GM19438 (cell line): ENCODE data around the gene DNASE1L2.

Experiments
- ATAC-seq: cut with Tn5 transposase; IDR thresholded peaks from one replicate; pipeline ENCODE4 v1.9.1; 2021; ENCODE audit warnings: low read depth; ENCODE audit not compliant: unreplicated experiment

DNASE1L2 gene

DNA sequence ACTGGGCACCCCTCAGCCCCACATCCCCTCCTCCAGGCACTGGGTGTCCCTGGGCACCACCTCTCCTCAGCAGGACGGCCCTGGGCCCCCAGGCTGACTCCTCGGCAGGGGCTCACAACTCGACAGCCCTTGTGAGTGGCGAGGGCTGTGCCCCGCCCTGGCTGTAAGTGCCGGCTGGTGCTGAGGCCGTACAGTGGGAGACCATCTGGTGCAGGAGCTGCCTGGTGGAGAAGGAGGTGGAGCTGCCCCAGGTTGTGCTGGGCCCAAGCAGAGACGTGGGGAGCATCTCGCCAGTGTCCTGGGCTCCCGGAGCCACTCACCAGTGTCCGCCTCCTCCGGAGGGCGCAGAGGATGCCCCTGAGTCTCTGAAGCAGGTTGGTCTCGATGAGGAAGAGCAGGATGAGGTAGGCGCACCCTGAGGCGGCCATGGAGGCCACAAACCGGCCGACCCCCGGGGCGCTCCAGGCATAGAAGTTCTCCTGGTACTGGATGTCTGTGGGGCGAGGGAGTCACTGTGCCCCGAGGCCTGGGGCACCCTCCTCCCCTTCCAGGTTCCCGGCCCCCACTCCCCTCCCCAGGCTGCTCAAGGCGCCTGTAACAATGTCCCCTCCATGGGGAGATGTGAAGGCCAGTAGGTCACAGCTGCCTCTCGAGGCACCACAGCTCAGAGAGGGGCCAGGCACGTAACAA, 46.8 kb downstream of the DNASE1L2 start:
- no peak for ATAC-seq

DNA sequence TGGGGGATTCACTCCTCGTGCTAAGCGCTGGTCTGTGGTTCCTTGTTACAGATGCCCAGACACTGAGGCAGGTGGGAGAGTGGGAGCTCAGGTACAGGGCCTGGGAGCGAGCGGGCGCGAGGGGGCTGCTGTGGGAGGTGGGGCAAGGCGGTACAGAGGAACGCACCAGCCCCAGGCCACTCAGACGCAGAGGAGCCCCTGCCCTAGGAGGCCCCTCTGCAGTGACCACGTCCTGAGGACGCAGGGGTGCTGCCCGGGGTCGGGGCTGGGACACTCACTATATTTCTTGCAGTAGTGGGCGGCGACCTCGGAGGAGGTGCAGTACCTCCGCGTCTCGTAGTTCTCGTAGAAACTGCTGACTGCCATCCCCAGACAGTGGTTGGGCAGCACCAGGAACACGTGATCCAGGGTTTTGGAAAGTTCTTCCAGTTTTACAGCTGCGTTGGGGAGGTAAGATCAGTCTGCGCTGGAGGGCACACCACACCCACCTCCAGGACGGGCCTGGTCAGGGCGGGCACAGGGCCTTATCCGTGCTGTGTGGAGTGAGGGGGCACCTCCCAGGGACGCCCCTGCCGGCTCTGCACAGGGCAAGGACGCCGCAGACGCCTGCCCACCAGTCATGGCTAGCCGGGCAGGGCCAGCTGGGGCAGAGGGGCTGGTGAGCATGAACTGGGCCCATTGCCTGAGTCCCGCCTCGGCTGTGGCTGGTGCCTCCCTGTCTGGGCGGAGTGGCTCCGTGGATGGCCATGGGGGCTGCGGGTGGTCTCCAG, 47.9 kb downstream of the DNASE1L2 start:
- no peak for ATAC-seq

DNA sequence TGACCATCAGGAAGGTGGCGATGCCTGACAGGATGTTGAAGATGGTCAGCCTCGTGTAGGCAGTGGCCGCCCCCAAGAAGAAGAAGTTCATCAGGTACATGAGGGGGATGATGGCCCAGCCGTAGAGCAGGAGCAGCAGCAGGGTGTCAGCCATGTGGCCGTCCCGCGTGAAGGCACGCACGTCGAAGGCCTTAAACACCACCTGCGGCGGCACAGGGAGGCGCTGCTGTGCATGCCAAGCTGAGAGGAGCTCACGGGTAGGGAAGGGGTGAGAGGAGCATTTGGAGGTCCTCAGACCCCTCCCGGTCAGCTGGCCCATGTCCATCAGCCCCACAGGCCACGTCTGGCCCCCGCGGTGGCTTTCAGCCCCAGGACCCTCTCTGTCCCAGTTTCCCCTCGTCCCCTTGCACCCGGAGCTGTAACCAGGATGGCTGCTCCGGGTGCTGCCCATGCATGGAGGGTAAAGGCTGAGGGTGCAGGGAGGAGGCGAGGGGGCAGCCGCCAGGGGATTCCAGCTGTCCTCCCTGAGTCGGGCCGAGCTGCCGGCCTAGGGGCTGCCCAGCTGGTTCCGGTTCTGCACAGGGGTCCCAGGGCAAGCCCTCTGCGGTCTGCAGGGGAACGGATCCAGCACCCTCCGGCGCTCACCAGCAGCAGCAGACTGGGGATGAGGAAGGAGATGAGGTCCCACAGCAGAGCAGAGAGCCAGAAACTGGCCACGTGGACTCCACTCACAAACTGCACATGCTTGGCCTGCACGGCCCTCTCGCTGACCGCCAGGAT, 48.7 kb downstream of the DNASE1L2 start:
- ATAC-seq = no peak

DNA sequence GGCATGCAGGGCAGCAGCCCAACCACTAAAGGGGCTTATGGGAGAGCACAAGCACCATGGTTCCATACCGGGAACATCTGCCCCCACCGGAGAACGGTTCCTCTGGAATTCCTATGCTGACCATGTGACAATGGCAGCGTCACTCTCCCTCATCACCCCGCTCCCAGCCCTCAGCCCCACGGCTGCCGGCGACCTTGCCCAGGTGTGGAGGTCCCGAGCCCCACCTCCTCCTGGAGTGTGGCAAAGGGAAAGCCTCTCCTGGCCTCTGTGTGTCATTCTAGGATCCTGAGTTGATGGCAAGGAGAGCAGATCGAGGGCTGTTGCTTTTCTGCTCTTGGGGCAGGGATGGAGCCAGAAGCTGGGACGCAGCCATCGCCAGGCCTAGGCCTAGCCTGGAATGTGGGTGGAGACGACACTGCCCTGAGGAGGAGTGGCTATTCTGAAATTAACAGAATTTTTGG, 49.5 kb downstream of the DNASE1L2 start:
- ATAC-seq = no peak

DNA sequence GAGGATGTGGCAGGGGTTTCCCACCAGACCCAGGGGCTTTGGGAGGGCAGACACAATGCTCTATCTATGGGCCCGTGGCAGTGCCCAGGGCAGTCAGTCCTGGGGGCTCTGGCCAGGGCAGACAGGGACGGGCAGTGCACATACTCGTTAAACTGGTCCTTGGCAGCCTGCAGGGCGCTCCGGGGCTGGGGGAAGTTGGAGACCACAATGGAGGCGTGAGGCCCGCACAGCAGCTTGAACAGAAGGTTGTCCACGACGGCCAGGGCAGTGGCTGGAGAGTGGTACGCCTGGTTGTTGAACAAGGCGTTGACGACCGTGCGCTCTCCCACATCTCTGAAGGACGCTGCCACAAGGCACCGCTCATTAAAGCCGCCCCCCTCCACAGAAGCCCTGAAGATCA, 50.3 kb downstream of the DNASE1L2 start:
- ATAC-seq = no peak

DNA sequence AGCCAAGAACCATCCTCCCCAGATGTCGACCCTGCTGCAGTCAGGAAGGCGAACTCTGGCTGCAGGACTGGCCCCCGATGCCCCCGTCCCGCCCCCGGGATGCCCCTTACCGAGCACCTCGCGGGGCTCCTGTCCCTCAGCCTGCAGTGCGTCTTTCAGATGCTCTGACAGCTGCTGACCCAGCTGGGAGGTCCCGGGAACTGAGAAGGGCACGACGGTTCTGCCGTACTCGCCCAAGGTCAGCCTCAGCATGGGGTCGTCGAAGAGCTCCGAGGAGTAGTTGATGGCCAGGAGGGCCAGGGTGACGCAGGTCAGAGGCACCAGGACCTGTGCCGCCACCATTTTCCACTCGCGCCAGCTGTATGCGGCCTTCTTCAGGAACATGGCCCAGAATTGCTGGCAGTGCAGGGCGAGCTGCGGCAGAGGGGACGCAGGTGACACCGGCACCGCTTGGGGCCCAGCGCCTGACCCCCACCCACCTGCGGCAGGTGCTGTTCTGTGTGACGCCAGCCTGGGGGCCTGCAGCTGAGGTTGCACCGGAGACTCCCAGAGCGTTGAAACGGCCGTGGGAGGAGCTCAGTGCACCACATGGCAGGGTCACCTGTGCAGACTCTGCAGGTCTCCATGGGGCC, 51.8 kb downstream of the DNASE1L2 start:
- no peak for ATAC-seq
